H54 (cell line): ENCODE results near the gene CA6.
"Not testable (repeated sequence)": the region's sequence is repeated elsewhere in the genome, so short reads cannot be mapped to it uniquely, and the experiment has no call there.

Experiments used
- DNase-seq: peaks from one replicate; pipeline ENCODE4 v3.0.0; 2011; ENCODE audit warnings: low spot score, mixed read lengths; ENCODE audit not compliant: insufficient read length
- FAIRE-seq: peaks from 3 replicates; lab custom pipeline; 2011; peaks lifted over from hg19 to GRCh38; lab: Jason Lieb, UNC
- POLR2A ChIP-seq: IDR thresholded peaks from 2 replicates; pipeline ENCODE4 v1.6.1; 2011; ENCODE audit warnings: low read depth, mild to moderate bottlenecking, low read length

The CA6 gene

DNA sequence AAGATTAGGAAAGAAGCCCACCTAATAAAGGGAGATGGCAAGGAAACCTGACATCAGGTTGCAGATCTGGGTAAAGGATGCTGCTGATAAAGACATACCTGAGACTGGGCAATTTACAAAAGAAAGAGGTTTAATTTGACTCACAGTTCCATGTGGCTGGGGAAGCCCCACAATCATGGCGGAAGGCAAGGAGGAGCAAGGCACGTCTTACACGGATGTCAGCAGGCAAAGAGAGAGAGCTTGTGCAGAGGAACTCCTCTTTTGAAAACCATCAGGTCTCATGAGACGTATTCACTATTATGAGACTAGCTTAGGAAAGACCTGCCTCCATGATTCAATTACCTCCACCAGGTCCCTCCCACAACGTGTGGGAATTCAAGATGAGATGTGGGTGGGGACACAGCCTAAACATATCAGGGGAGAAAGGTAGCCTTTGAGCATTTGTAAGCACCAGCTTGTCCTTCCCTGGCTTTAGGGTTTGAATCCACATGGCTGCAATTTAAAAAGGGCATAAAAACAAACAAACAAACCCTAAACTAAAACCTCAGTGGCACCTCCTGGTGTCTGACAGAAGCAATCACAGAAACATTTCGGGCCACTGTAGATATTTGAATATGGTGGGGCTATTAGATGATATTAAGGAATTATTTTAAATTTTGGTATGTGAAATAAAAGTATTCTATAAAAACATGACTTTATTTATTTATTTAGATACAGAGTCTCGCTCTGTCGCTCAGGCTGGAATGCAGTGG is 47.4 kb downstream of the CA6 start:
- no peak for FAIRE-seq
- TF ChIP-seq POLR2A: no peak
- DNase-seq: no peak

DNA sequence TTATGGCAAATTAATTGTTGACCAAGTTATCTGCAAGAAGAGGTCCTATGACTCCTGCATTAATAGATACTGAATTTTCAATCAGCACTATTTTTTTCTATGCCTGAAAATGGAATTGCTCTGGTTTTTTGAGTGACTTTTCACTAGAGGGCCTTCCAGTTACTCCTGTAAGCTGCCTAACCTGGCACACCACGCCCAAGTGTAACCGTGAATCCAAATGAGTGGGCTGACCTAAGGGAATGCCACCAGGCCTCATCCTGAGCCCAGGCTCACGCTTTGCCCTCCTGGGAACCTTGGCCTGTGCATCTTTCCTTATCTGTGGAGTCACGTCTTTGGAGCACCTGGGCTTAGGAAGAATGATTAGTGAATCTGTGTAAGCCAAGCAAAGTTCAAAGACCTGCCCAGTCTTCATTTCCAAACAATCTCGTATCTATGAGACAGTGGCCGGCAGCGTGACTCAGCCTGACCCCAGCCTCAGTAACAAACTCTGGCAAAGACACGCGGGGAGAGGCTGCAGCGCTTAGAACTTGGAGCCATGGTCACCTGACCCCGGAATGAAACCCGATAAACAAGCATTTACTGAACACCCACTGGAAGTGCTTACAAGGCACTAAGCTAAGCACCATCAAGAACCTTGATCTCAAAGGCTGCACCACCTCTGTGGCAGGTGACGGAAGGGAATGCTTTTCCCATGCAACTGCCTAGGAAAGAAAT is 48.5 kb downstream of the CA6 start:
- DNase-seq: not testable (repeated sequence)

DNA sequence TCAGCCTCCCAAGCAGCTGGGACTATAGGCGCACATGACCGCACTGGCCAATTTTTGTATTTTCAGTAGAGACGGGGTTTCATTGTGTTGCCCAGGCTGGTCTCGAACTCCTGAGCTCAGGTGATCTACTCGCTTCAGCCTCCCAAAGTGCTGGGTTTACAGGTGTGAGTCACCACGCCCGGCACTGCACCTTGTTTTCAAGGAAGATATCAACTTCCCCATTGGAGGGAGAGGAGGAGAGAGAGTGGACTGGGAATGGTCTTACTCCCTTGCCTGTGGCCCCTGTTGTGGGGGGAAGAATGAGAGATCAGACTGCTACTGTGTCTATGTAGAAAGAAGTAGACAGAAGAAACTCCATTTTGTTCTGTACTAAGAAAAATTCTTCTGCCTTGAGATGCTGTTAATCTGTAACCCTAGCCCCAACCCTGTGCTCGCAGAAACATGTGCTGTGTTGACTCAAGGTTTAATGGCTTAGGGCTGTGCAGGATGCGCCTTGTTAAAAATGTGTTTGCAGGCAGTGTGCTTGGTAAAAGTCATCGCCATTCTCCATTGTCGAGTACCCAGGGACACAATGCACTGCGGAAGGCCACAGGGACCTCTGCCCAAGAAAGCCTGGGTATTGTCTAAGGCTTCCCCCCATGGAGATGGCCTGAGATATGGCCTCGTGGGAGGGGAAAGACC is 56.0 kb downstream of the CA6 start:
- not testable (repeated sequence) for FAIRE-seq, DNase-seq

More for the DNA sequence above, 48.5 kb downstream of the CA6 start:
- not testable (repeated sequence) for FAIRE-seq

DNA sequence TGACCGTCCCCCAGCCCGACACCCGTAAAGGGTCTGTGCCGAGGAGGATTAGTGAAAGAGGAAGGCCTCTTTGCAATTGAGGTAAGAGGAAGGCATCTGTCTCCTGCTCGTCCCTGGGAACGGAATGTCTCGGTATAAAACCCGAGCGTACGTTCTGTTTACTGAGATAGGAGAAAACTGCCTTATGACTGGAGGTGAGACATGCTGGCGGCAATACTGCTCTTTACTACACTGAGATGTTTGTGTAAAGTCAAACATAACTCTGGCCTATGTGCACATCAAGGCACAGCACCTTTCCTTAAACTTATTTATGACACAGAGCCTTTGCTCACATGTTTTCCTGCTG is 56.5 kb downstream of the CA6 start:
- DNase-seq, FAIRE-seq: not testable (repeated sequence)

DNA sequence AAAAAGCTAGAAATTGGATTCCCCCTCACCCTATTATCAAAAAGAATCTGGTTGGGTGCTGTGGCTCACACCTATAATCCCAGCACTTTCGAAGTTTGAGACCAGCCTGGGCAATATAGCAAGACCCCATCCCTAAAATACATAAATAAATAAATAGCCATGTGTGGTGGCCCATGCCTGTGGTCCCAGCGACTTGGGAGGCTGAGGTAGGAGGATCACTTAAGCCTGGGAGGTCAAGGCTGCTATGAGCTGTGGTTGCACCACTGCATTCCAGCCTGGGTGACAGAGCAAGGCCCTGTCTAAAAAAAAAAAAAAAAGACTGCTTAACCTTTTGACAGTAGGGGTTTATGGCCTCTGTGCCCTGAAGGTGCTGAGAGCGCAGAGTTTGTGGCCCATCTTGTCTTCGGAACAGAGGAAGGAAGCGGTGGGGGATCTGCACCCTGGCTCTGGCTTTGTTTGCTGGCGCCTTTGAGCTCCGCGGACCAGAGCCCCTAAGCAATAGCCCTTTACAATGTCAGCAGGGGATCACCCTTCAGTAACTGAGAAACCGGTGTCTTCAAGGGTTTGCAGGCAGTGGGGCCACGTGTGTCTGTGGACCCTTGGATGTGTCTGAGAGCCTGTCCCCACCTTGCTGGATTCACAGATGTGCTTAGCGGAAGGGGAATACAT is 58.5 kb downstream of the CA6 start:
- no peak for FAIRE-seq
- TF ChIP-seq POLR2A: no peak
- DNase-seq: no peak

DNA sequence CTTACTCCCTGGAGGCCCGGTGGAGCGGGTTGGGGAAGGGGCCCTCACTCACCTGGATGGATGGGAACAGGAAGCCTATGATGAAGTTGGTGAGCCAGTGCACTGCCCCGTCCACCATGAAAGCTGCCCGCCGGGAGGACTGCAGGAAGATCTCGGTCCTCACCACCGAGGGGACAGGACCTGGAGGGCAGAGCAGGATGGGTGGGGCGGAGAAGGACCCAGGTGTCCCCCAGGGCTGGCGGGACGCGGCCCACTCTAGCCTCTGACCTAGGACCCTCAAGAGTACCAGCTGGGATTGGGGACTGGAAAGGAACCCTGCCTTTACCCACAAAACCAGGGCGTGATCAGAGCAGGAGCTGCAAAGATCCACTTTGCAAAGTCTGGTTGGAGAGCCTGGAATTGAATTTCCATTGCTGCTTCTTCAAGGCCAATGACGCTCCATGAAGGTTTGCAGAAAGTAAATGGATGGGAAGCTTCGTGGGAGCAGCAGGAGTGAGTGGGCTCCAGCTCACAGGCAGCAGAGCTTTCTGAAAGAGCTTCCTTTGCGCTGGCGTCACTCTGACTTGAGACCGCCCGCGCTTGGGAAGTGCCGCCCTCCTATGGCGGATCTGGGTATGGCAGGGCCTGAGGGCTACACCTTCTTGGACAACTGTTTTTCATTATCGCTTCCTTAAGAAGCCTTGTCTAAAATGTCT is 59.2 kb downstream of the CA6 start:
- FAIRE-seq: no peak
- DNase-seq: peak; percentile 53
- no peak for TF ChIP-seq POLR2A

DNA sequence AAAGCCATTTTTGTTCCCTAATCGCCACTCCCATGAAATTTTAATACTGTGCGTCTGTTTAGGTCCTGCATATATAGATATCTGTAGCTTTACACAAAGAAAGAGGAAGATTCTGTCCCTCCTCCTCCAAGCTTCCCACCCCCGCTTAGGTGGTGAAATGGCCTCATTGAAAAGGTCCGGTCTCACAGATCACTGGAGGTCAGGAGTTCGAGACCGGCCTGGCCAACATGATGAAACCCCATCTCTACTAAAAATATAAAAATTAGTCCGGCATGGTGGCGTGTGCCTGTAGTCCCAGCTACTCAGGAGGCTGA is 59.7 kb downstream of the CA6 start:
- no peak for TF ChIP-seq POLR2A
- no peak for FAIRE-seq
- DNase-seq: no peak

DNA sequence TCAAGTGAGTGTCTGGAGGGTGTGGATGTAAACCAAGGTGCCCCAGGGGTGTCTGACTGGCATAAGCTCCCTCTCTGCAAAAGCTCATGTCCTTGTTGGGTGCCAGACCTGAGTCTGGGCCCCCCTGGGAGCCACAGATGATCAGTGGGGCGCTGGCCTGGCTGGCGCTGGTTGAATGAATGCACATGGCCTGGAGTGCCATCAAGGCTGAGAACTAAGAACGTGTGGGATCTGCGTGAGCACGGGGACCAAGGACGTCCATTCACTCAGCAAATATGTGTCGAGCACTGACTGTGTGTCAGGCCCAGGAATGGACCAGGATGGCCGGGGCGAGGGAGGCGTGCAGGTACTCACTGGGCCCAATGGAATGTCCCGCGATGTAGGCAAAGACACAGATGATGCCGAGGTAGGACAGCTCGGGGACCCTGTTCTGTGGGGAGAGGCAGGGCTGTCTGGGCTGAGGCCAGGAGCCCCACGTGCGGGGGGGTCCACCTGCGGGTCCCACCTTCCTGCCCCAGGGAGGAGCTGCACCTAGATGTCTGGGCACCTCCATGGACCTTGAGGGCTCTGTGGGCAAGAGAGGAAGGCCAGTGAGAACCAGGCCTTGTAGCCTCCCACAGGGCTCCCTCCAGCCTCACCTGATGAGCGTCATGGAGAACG is 61.4 kb downstream of the CA6 start:
- DNase-seq: no peak
- no peak for FAIRE-seq
- no peak for TF ChIP-seq POLR2A

DNA sequence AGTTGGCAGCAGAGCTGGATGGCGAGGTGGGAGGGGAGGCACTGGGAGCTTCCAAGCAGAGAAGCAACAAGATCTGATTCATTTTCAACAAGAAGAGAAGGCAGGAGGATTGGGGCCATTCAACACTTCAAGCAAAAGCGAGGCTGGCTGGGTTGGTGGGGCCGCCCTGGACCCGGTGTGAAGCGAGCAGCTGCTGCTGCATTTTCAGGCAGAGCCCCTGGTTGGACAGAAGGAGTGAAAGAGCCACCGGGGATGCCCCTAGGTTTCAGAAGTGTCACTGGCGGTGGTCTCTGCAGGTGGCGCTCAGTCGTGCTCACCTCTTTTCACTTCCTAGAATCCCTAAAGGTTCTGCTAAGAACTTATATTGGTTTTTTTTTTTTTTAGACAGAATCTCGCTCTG is 62.6 kb downstream of the CA6 start:
- DNase-seq: no peak
- FAIRE-seq: no peak
- TF ChIP-seq POLR2A: no peak

DNA sequence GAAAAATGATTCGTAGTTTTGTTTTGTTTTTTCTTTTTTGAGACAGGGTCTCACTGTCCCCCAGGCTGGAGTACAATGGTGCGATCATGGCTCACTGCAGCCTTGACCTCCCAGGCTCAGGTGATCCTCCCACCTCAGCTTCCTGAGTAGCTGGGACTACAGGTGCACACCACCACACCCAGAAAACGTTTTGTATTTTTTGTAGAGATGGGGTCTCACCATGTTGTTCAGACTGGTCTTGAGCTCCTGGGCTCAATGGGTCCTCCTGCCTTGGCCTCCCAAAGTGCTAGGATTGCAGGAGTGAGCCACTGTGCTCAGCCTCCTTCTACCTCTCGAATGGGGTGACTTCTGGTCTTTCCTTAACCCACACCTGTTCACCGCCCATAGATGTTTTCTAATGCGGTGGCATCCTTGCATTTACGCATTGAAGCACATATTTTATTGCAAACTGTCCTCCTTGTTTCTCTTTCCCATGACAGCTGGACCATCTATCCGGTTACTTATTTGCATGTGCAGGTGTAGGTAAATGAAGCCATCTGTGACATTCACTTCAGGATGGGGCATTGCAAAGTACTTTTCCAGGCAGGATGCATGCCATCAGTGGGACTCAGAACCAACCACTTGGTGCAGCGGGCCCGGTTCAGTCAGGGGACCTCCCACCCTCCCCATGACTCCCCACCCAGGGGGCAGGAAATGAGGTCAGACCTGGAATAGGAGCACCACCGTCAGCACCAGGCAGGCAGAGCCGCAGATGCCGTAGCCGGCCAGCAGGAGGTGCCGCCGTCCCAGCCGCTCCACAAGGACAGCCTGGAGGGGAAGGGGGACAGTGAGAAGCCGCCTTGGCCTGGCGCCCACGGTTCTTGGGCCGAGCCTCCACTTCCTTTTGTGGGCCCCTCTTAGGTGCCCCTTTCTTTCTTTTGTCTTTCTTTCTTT is 64.0 kb downstream of the CA6 start:
- DNase-seq: peak; percentile 40
- TF ChIP-seq POLR2A: no peak
- no peak for FAIRE-seq

DNA sequence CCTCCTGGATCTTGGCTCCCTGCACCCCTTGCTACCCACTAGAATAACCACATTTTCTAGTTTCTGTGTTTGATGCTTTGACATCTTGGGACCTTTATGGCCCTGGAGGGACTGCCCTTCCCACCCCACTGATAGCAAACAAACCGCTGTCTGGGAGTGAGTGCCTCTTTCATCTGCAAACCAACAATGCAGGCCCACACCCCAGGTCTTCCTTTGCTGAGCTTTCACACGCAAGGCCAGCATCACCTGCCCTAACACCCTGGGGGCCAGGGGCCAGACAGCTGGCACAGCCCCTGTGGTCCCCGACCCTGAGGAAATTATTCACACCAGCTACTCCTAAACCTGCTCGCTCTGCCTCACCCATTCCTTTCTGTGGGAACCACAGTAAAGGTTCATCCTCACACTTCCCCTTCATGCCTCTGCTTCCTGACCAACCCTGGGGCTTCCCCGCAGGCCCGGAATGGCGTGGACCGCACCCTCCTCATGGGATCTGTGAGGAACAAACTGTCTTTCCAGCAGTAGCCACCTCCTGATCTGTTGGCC is 65.2 kb downstream of the CA6 start:
- DNase-seq (no peak), FAIRE-seq (no peak)
- TF ChIP-seq POLR2A: no peak

DNA sequence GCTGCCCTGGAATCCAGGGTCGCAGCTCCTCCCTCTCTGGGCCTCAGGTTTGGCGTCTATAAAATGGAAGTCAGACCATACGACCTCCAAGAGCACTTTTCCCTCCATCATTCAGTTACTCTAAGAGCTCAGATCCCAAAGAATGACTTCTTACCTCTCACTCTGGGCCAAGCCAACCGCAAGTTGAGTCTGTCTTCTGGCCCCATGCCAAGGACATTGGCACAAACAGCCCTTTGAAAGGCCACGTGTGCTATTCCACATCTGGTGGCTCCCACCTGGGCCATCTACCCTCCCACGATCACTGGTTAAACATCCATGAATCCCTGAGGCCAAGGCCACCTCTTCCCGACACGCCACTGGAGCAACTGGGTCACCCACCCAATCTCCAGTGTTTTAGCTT is 68.2 kb downstream of the CA6 start:
- no peak for FAIRE-seq

More for the DNA sequence above, 68.2 kb downstream of the CA6 start:
- TF ChIP-seq POLR2A: no peak
- no peak for DNase-seq
